ENCODE data around the gene KLHL22.

GRCh38 chr22:20451920-20452319, 43.7 kb downstream of the KLHL22 start:
- TF ChIP-seq, protein P1, sequence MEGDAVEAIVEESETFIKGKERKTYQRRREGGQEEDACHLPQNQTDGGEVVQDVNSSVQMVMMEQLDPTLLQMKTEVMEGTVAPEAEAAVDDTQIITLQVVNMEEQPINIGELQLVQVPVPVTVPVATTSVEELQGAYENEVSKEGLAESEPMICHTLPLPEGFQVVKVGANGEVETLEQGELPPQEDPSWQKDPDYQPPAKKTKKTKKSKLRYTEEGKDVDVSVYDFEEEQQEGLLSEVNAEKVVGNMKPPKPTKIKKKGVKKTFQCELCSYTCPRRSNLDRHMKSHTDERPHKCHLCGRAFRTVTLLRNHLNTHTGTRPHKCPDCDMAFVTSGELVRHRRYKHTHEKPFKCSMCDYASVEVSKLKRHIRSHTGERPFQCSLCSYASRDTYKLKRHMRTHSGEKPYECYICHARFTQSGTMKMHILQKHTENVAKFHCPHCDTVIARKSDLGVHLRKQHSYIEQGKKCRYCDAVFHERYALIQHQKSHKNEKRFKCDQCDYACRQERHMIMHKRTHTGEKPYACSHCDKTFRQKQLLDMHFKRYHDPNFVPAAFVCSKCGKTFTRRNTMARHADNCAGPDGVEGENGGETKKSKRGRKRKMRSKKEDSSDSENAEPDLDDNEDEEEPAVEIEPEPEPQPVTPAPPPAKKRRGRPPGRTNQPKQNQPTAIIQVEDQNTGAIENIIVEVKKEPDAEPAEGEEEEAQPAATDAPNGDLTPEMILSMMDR (IDR thresholded peaks at IDR 0.05): no peak
- TF ChIP-seq POLR2AphosphoS5 (IDR thresholded peaks at IDR 0.05; ENCODE audit: low read depth, low read length) (no peak), TCF7L2 (IDR thresholded peaks at IDR 0.05; ENCODE audit: low read depth, low read length) (no peak), SIN3A (IDR thresholded peaks at IDR 0.05; ENCODE audit: borderline replicate concordance, insufficient read depth, low read depth, low read length) (no peak)
- TF ChIP-seq, protein P2, sequence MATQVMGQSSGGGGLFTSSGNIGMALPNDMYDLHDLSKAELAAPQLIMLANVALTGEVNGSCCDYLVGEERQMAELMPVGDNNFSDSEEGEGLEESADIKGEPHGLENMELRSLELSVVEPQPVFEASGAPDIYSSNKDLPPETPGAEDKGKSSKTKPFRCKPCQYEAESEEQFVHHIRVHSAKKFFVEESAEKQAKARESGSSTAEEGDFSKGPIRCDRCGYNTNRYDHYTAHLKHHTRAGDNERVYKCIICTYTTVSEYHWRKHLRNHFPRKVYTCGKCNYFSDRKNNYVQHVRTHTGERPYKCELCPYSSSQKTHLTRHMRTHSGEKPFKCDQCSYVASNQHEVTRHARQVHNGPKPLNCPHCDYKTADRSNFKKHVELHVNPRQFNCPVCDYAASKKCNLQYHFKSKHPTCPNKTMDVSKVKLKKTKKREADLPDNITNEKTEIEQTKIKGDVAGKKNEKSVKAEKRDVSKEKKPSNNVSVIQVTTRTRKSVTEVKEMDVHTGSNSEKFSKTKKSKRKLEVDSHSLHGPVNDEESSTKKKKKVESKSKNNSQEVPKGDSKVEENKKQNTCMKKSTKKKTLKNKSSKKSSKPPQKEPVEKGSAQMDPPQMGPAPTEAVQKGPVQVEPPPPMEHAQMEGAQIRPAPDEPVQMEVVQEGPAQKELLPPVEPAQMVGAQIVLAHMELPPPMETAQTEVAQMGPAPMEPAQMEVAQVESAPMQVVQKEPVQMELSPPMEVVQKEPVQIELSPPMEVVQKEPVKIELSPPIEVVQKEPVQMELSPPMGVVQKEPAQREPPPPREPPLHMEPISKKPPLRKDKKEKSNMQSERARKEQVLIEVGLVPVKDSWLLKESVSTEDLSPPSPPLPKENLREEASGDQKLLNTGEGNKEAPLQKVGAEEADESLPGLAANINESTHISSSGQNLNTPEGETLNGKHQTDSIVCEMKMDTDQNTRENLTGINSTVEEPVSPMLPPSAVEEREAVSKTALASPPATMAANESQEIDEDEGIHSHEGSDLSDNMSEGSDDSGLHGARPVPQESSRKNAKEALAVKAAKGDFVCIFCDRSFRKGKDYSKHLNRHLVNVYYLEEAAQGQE (IDR thresholded peaks at IDR 0.05; ENCODE audit: insufficient read depth in 1 of 2, low read depth in 2 of 2, low read length in 1 of 2): no peak

Measured in Panc1 (cell line).